Endothelial cell of umbilical vein (primary cell): Measurements from ENCODE around the gene LRRC32. TPM values are rescaled to one million over a fixed set of nuclear protein-coding genes. Genes with fewer than 3 reads are reported as not detected.

Experiments
- BruUV-seq: library from RNA; stranded (reverse); fragments of 400-500 nt; replicated peaks from 2 replicates; lab custom pipeline; 2021; lab: Mats Ljungman, UMichigan
- CTCF ChIA-PET: fragments of 300-600, 350-600 bp; sonication (Branson Sonifier 250); formaldehyde crosslinking; loops from one replicate; lab custom pipeline; 2021; ENCODE audit warnings: antibody characterized with exemption, inconsistent platforms; lab: Charles Lee
- POLR2A ChIA-PET: fragments of 300-600, 350-600 bp; sonication (Branson Sonifier 250); formaldehyde crosslinking; loops from one replicate; lab custom pipeline; 2021; ENCODE audit warnings: antibody characterized with exemption, inconsistent platforms; lab: Charles Lee
- DNase-seq: peaks from one replicate; pipeline ENCODE4 v3.0.0-alpha.2; 2011; ENCODE audit warnings: low read depth, low spot score
- FAIRE-seq: peaks from 2 replicates; lab custom pipeline; 2011; peaks lifted over from hg19 to GRCh38; lab: Jason Lieb, UNC
- H2AFZ ChIP-seq: 2 replicates; pipeline ENCODE4 v1.6.0; 2012; ENCODE audit warnings: low read depth, low read length, control low read depth, inconsistent platforms
- H3K27ac ChIP-seq: 2 replicates; pipeline ENCODE4 v1.5.1; 2011; ENCODE audit warnings: low read depth, mild to moderate bottlenecking, control low read depth, low read length, moderate library complexity; ENCODE audit not compliant: insufficient read depth
- H3K27me3 ChIP-seq, 2 experiments: 2 replicates each; pipeline versions ENCODE4 v1.6.0 to v1.6.1; 2011; ENCODE audit warnings: low read length in 2 of 2, mixed read lengths in 1 of 2; ENCODE audit not compliant: control insufficient read depth in 2 of 2, insufficient read depth in 2 of 2
- H3K36me3 ChIP-seq, 2 experiments: 2 replicates in 1 of 2; 3 replicates in 1 of 2; pipeline ENCODE4 v1.5.1; 2011; ENCODE audit warnings: low read length in 2 of 2, mild to moderate bottlenecking in 1 of 2, moderate library complexity in 1 of 2; ENCODE audit not compliant: control insufficient read depth in 2 of 2, insufficient read depth in 2 of 2; ENCODE audit errors: extremely low read depth in 1 of 2
- H3K4me1 ChIP-seq: 3 replicates; pipeline ENCODE4 v1.5.1; 2011; ENCODE audit warnings: mild to moderate bottlenecking, low read length; ENCODE audit not compliant: control insufficient read depth, insufficient read depth; ENCODE audit errors: extremely low read depth
- H3K4me2 ChIP-seq: 2 replicates; pipeline ENCODE4 v1.6.1; 2011; ENCODE audit warnings: low read length, control low read depth, mixed read lengths; ENCODE audit not compliant: insufficient read depth
- H3K4me3 ChIP-seq, 3 experiments: fragments of 200-600 bp in 1 of 3; sonication (generic), shearing (Covaris generic) in 1 of 3; replicated peaks in 1 of 3; 2 replicates each; pipeline ENCODE4 v1.5.1; 2011 to 2016; ENCODE audit warnings: control low read depth in 3 of 3, low read length in 3 of 3, mild to moderate bottlenecking in 2 of 3, inconsistent platforms in 1 of 3, low read depth in 1 of 3, moderate library complexity in 1 of 3; ENCODE audit not compliant: insufficient read depth in 1 of 3
- H3K79me2 ChIP-seq: 2 replicates; pipeline ENCODE4 v1.6.0; 2012; ENCODE audit warnings: low read length, inconsistent platforms; ENCODE audit not compliant: control insufficient read depth, insufficient read depth
- H3K9ac ChIP-seq: replicated peaks from 2 replicates; pipeline ENCODE3; 2011; ENCODE audit warnings: low read length, control low read depth; ENCODE audit not compliant: insufficient read depth; ENCODE audit errors: extremely low read depth
- H3K9me1 ChIP-seq: replicated peaks from 3 replicates; pipeline ENCODE4 v1.6.0; 2011; ENCODE audit warnings: mild to moderate bottlenecking, low read length; ENCODE audit not compliant: control insufficient read depth, insufficient read depth; ENCODE audit errors: extremely low read depth
- H3K9me3 ChIP-seq: replicated peaks from 2 replicates; pipeline ENCODE4 v1.5.1; 2012; ENCODE audit warnings: low read length, inconsistent platforms; ENCODE audit not compliant: control insufficient read depth, insufficient read depth
- H4K20me1 ChIP-seq: replicated peaks from 2 replicates; pipeline ENCODE3; 2011; ENCODE audit warnings: mild to moderate bottlenecking, low read length; ENCODE audit not compliant: control insufficient read depth, insufficient read depth; ENCODE audit errors: extremely low read depth
- GATA2 ChIP-seq: IDR thresholded peaks from 2 replicates; pipeline ENCODE4 v1.7.0; 2011; ENCODE audit warnings: low read depth, mild to moderate bottlenecking, moderate library complexity, mixed read lengths, low read length; ENCODE audit not compliant: insufficient read length, insufficient read depth
- JUN ChIP-seq: IDR thresholded peaks from 2 replicates; pipeline ENCODE4 v1.6.1; 2011; ENCODE audit warnings: borderline replicate concordance, low read depth; ENCODE audit not compliant: insufficient read length, insufficient read depth
- MYC ChIP-seq: IDR thresholded peaks from one replicate; pipeline ENCODE4 v1.6.1; 2011; ENCODE audit warnings: mild to moderate bottlenecking, low read depth, low read length
- POLR2A ChIP-seq: IDR thresholded peaks from 2 replicates; pipeline ENCODE4 v1.6.1; 2012; ENCODE audit warnings: low read depth, mild to moderate bottlenecking, control low read depth, low read length
- POLR2AphosphoS5 ChIP-seq: IDR thresholded peaks from 2 replicates; pipeline ENCODE4 v1.6.1; 2012; ENCODE audit warnings: low read depth, mild to moderate bottlenecking, control low read depth, low read length, moderate library complexity; ENCODE audit not compliant: insufficient read depth
- dilution Hi-C: fragments of 300-500 bp; cut with MboI; formaldehyde crosslinking; loops from one replicate; pipeline ENCODE4 v1.15.0; 2019; ENCODE audit warnings: low sequenced_read_pairs; ENCODE audit not compliant: extremely low pct_ligation_motif_present
- intact Hi-C: fragments of 100-400 bp; cut with micrococcal nuclease; formaldehyde crosslinking; loops from one replicate; pipeline ENCODE4 v1.10.0; 2022
- polyA plus RNA-seq, 4 experiments: library from polyadenylated mRNA; depleted of rRNA in 3 of 4; stranded (reverse) in 3 of 4; unstranded in 1 of 4; fragments of >200 nt; gene quantifications; 2 replicates each; pipeline versions ENCODE4 v1.2.1 to v1.2.3, GENCODE V29; 2011 to 2012; ENCODE audit warnings: missing spikeins in 1 of 4
- total RNA-seq: library from RNA; stranded (reverse); gene quantifications from 2 replicates; pipeline ENCODE4 v1.2.3, GENCODE V29; 2021
- TF ChIP-seq, protein P1 (sequence below), 2 donors: IDR thresholded peaks; 1 replicate in 1 of 2; 2 replicates in 1 of 2; pipeline ENCODE4 v1.5.1; 2011; ENCODE audit warnings: low read length in 2 of 2, mild to moderate bottlenecking in 2 of 2, moderate library complexity in 2 of 2, control low read depth in 1 of 2, inconsistent platforms in 1 of 2, low read depth in 1 of 2; ENCODE audit not compliant: insufficient read depth in 1 of 2; ENCODE audit errors: extremely low read depth in 1 of 2
- TF ChIP-seq, protein P2 (sequence below): IDR thresholded peaks from 2 replicates; pipeline ENCODE4 v1.6.1; 2011; ENCODE audit not compliant: insufficient read depth, insufficient read length

LRRC32 gene
- total and polyA plus RNA-seq, 2 donors (not counting 3 experiments of a cell fraction or from before 2014, with no cell fraction given): 77.2 to 117 TPM

DNA sequence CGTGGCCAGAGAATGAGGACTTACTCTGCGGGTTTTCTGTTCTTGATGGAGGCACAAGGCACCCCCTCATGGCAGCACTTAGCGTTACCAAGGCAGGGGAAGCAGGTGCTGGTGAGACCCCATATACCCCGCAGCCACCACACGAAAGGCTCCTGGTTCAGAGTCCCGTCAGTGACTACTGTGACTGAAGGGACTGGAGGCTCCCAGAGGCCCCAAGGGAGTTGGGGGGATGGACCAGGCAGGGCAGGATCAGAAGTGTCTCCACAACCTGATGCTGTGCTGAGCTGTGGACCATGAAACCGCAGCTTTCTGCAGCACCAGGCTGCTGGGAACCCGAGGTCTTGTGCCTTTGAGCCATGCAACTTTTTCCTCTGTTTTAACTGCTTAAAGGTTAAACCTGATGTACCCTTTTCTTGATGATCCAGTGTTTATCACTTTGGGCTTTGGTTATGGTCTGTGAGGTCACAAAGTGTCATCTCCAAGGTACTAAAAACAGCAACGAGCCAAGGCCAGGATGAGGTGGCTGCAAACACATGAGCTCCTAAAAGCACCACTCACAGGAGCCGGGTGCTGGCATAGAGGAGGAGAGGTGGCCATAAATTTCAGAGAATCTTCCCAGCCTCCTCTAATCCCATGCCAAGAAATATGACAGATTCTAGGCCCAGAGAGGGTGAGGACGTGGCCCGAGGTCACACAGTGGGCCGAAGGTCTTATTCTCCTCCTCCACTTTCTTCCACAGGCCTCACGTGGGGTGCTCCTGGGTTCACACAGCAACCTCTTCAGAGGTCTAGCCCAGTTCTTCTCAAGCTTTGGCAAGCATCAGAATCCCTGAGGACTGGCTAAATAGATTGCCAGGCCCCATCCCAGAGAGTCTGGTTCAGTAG lies 4.2 kb upstream of the LRRC32 start:
- no peak for FAIRE-seq
- Histone ChIP-seq H2AFZ (no peak overlapping the region), H3K27ac (no peak overlapping the region), H3K27me3 (no peaks in the 10 kb centered on the region), H3K9me1 (no peaks in the 10 kb centered on the region), H4K20me1 (no peaks in the 10 kb centered on the region), H3K4me2 (no peak overlapping the region), H3K36me3 (no peaks in the 10 kb centered on the region), H3K4me3 (no peak overlapping the region), H3K79me2 (no peaks in the 10 kb centered on the region), H3K9ac (no peak overlapping the region), H3K9me3 (no peaks in the 10 kb centered on the region), H3K4me1 (peaks cover 12% of the 10 kb centered on the region)
- BruUV-seq: no TSS peak
- CTCF ChIA-PET: interaction anchor here (1.9 to 14.2 kb wide), 3 partner anchors 76 to 120 kb away, joined by 6 to 134 read pairs (median 18); no protein-coding TSS in a partner anchor
- intact Hi-C loops (loop anchor here (5.0 kb wide), 1 partner anchor 292 kb away; the partner anchor contains the start of genes GVQW3 and THAP12), dilution Hi-C loops (no loop called here)
- DNase-seq: no peak
- POLR2A ChIA-PET: no interaction called here
- TF ChIP-seq POLR2A: no peak
- TF ChIP-seq POLR2AphosphoS5: no peak
- TF ChIP-seq, protein P1, sequence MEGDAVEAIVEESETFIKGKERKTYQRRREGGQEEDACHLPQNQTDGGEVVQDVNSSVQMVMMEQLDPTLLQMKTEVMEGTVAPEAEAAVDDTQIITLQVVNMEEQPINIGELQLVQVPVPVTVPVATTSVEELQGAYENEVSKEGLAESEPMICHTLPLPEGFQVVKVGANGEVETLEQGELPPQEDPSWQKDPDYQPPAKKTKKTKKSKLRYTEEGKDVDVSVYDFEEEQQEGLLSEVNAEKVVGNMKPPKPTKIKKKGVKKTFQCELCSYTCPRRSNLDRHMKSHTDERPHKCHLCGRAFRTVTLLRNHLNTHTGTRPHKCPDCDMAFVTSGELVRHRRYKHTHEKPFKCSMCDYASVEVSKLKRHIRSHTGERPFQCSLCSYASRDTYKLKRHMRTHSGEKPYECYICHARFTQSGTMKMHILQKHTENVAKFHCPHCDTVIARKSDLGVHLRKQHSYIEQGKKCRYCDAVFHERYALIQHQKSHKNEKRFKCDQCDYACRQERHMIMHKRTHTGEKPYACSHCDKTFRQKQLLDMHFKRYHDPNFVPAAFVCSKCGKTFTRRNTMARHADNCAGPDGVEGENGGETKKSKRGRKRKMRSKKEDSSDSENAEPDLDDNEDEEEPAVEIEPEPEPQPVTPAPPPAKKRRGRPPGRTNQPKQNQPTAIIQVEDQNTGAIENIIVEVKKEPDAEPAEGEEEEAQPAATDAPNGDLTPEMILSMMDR (IDR thresholded peaks at IDR 0.05; ENCODE audit: extremely low read depth in 1 of 2, insufficient read depth in 1 of 2, low read depth in 1 of 2, low read length in 2 of 2): peak in 1 of 2 donors; percentile 13
- no peak for TF ChIP-seq GATA2
- TF ChIP-seq MYC: no peak
- TF ChIP-seq, protein P2, sequence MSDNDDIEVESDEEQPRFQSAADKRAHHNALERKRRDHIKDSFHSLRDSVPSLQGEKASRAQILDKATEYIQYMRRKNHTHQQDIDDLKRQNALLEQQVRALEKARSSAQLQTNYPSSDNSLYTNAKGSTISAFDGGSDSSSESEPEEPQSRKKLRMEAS: no peak
- no peak for TF ChIP-seq JUN
